Mucosa of descending colon (tissue), 3 donors: ENCODE results near the gene DPPA5. TPM values are rescaled to one million over a fixed set of nuclear protein-coding genes. Genes with fewer than 3 reads are reported as not detected.

Experiments
- ATAC-seq: fragments of 200-7000 bp; cut with Tn5 transposase; one replicate; pipeline ENCODE4 v1.9.1; 2020; ENCODE audit warnings: mild to moderate bottlenecking, moderate library complexity
- DNase-seq, 3 donors: peaks; one replicate each; pipeline ENCODE4 v3.0.0-alpha.2; 2020
- H3K36me3 ChIP-seq: fragments of 200-600 bp; one replicate; pipeline ENCODE4 v1.8.0; 2021; ENCODE audit warnings: low read depth, mild to moderate bottlenecking
- H3K4me1 ChIP-seq: fragments of 200-600 bp; one replicate; pipeline ENCODE4 v1.8.0; 2021; ENCODE audit warnings: low read depth, mild to moderate bottlenecking
- H3K4me3 ChIP-seq: fragments of 200-600 bp; one replicate; pipeline ENCODE4 v1.8.0; 2021; ENCODE audit warnings: mild to moderate bottlenecking
- H3K9me3 ChIP-seq: fragments of 200-600 bp; one replicate; pipeline ENCODE4 v1.8.0; 2021; ENCODE audit warnings: mild to moderate bottlenecking
- intact Hi-C, 2 donors: fragments of 100-400 bp; cut with DNase I in 1 of 2; cut with micrococcal nuclease in 1 of 2; formaldehyde crosslinking; loops; one replicate each; pipeline versions ENCODE4 v1.11.0 to v1.11.1; 2022; cut with DNase I, micrococcal nuclease
- total RNA-seq, 3 donors: library from RNA; stranded (reverse); fragmentation: NEBNext Ultra II Directional in 2 of 3; extraction: Animal tissue kit (Norgen Biotek cat#: 25700) in 2 of 3; gene quantifications; one replicate each; pipeline versions ENCODE4 v1.2.1 to v1.2.4, GENCODE V29; 2021 to 2023
- TF ChIP-seq, protein P1 (sequence below): fragments of 200-600 bp; IDR thresholded peaks from one replicate; pipeline ENCODE4 v1.8.0; 2022; ENCODE audit warnings: antibody characterized with exemption, mild to moderate bottlenecking
- donor health status: DM: no; HTN: no; CAD: no; lungs with moderate emphysema.
- donor health status: DM: no; HTN: no; CAD: no.
- donor health status: DM: no; HTN: yes; CAD: no.

The DPPA5 gene
- total RNA-seq, 3 donors from 2014 or later: not detected

DNA sequence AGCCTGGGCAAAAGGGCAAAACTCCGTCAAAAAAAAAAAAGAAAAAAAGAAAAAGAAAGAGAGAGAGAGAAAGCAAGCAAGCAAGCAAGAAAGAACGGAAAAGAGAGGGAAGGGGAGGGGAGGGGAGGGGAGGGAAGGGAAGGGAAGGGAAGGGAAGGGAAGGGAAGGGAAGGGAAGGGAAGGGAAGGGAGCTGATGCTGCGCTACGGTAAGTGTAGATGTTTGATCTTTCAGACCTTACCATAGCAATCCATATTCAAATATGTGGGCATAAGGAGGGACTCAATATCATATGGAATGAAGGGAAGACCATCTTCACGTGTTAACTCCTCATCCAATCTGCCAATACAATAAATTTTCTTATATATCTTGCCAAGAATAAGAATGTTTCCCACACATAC is 11.9 kb downstream of the DPPA5 start:
- H3K36me3 ChIP-seq: no peaks in the 10 kb centered on the region
- ATAC-seq (no peak), DNase-seq (no peak)
- H3K4me1 ChIP-seq: no peaks in the 10 kb centered on the region
- intact Hi-C loops: no loop called here
- no peaks in the 10 kb centered on the region for H3K9me3 ChIP-seq
- no peak overlapping the region for H3K4me3 ChIP-seq
- TF ChIP-seq, protein P1, sequence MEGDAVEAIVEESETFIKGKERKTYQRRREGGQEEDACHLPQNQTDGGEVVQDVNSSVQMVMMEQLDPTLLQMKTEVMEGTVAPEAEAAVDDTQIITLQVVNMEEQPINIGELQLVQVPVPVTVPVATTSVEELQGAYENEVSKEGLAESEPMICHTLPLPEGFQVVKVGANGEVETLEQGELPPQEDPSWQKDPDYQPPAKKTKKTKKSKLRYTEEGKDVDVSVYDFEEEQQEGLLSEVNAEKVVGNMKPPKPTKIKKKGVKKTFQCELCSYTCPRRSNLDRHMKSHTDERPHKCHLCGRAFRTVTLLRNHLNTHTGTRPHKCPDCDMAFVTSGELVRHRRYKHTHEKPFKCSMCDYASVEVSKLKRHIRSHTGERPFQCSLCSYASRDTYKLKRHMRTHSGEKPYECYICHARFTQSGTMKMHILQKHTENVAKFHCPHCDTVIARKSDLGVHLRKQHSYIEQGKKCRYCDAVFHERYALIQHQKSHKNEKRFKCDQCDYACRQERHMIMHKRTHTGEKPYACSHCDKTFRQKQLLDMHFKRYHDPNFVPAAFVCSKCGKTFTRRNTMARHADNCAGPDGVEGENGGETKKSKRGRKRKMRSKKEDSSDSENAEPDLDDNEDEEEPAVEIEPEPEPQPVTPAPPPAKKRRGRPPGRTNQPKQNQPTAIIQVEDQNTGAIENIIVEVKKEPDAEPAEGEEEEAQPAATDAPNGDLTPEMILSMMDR: no peak

DNA sequence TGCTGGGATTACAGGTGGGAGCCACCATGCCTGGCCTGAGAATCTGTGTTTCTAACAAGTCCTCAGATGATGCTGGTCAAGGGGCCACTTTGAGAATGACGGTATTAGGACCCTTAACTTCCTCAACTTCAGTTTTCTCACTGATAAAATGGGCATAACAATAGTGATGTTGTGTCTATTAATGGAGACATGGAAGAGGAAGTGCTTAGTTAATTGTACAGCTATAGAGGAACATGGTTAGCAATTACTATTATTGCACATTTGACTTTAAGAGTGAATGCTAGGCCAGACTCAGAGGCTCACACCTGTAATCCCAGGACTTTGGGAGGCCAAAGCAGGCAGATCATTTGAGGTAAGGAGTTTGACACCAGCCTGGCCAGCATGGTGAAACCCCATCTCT is 12.7 kb downstream of the DPPA5 start:
- intact Hi-C loops: no loop called here
- TF ChIP-seq, protein P1: no peak
- no peak for ATAC-seq
- Histone ChIP-seq H3K36me3 (no peaks in the 10 kb centered on the region), H3K4me3 (no peak overlapping the region), H3K9me3 (no peaks in the 10 kb centered on the region), H3K4me1 (no peaks in the 10 kb centered on the region)
- no peak for DNase-seq

GRCh38 chr6:73340048-73340447 is 14.0 kb downstream of the DPPA5 start:
- H3K9me3 ChIP-seq: no peaks in the 10 kb centered on the region
- H3K4me1 ChIP-seq: no peaks in the 10 kb centered on the region
- intact Hi-C loops: no loop called here
- ATAC-seq (peak; percentile 51), DNase-seq (no peak)
- no peak overlapping the region for H3K4me3 ChIP-seq
- H3K36me3 ChIP-seq: no peaks in the 10 kb centered on the region
- TF ChIP-seq, protein P1: no peak

DNA sequence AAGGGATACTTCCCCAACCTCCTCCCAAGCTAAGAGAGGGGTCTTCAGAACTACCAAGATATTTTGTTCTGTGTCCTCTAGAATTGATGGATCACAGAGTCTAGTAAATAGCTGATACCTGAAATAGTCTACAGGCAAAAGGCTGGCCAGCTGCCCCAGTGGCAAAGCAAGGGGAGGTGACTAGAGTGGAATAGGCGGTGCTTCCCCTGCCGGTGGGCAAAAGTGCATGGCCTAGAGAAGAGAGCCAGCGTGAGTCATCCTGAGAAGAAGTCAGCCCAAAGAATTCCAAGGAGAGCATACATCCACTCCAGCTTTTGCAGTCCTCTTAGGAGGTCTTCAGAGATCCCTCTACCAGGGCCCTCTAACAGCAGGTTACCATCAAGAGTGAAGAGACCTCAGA is 14.7 kb downstream of the DPPA5 start:
- ATAC-seq (no peak), DNase-seq (no peak)
- no peaks in the 10 kb centered on the region for H3K4me1 ChIP-seq
- no peaks in the 10 kb centered on the region for H3K36me3 ChIP-seq
- H3K4me3 ChIP-seq: no peak overlapping the region
- intact Hi-C loops: no loop called here
- H3K9me3 ChIP-seq: no peaks in the 10 kb centered on the region
- TF ChIP-seq, protein P1: no peak

GRCh38 chr6:73329201-73329600 is 24.9 kb downstream of the DPPA5 start:
- intact Hi-C loops: no loop called here
- Histone ChIP-seq H3K36me3 (no peaks in the 10 kb centered on the region), H3K4me3 (no peak overlapping the region), H3K9me3 (no peaks in the 10 kb centered on the region), H3K4me1 (no peaks in the 10 kb centered on the region)
- DNase-seq: no peak
- TF ChIP-seq, protein P1: no peak
- ATAC-seq: no peak

DNA sequence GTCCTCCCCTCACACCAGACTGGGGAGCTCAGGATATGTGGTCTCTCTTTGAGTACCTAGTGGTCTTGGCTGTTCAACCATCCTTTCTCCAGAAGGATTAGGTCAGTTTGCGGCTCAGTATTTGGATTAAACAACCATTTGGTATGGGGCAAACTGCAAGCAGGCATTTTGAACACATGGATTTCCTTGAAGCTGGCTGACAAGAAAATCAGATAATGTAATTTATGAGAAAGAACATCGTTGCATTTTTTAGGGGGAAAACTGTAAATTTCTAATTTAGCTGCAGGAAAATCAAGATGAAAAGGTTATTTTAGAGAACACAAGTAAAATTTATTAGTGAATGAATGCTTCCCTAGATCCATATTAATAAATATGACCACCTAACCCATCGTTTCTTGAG is 25.3 kb downstream of the DPPA5 start:
- TF ChIP-seq, protein P1: no peak
- intact Hi-C loops: no loop called here
- no peak overlapping the region for H3K4me3 ChIP-seq
- no peaks in the 10 kb centered on the region for H3K36me3 ChIP-seq
- H3K4me1 ChIP-seq: no peaks in the 10 kb centered on the region
- ATAC-seq (no peak), DNase-seq (no peak)
- no peaks in the 10 kb centered on the region for H3K9me3 ChIP-seq
